Right forelimb (tissue), 1 donor: Measurements from ENCODE around the gene LYPD5.

ENCODE experiments used
- DNase-seq: peaks from one replicate; pipeline ENCODE4 v3.0.0-alpha.2; 2018

The LYPD5 gene

GRCh38 chr19:43749898-43750297 is 52.3 kb downstream of the LYPD5 start:
- DNase-seq, result no peak

GRCh38 chr19:43749152-43749551 is 53.1 kb downstream of the LYPD5 start:
- no peak for DNase-seq

- no peak for DNase-seq
Measured at GRCh38 chr19:43748685-43749084, 53.6 kb downstream of the LYPD5 start.

GRCh38 chr19:43748205-43748594 is 54.0 kb downstream of the LYPD5 start:
- no peak for DNase-seq

- DNase-seq, result no peak
Measured at GRCh38 chr19:43747557-43748204, 54.6 kb downstream of the LYPD5 start.
